ENCODE results near the gene ANO2. TPM values are rescaled to one million over a fixed set of nuclear protein-coding genes. Genes with fewer than 3 reads are reported as not detected.

The ANO2 gene
- total and polyA plus RNA-seq, 2 donors (not counting 3 experiments of a cell fraction or from before 2014, with no cell fraction given), result 15.4 to 65.0 TPM

DNA sequence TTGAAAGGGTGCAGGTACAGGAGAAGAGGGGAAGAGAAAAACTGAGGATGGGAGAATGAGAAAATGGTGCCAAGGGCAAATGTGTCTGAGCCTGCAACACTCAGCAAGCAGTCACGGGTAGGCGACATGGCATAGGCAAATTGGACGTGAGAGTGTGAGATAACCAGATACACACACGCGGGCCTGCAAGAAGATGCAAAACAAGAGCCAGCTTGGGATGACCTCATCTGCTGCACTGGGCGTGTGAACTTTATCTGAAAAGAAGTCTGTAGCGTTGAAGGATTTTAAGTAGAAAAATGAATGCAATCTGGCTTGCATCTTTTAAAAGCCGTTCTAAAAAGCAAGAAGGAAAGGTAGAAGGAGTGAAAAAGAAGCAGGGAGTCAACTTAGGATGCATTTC is 352.7 kb downstream of the ANO2 start:
- TF ChIP-seq POLR2A (IDR thresholded peaks at IDR 0.05; ENCODE audit: low read depth, low read length) (no peak), JUN (IDR thresholded peaks at IDR 0.05; ENCODE audit: borderline replicate concordance, insufficient read depth, insufficient read length, low read depth) (no peak), MYC (IDR thresholded peaks at IDR 0.05; ENCODE audit: low read depth, low read length) (no peak), POLR2AphosphoS5 (IDR thresholded peaks at IDR 0.05; ENCODE audit: insufficient read depth, low read depth, low read length) (no peak), FOS (IDR thresholded peaks at IDR 0.05; ENCODE audit: borderline replicate concordance, insufficient read depth, low read length) (no peak), GATA2 (IDR thresholded peaks at IDR 0.05; ENCODE audit: insufficient read depth, insufficient read length, low read depth, low read length) (no peak), EZH2 (IDR thresholded peaks at IDR 0.05; ENCODE audit: borderline replicate concordance, low read depth, low read length, severe bottlenecking) (no peak)
- TF ChIP-seq, protein P1, sequence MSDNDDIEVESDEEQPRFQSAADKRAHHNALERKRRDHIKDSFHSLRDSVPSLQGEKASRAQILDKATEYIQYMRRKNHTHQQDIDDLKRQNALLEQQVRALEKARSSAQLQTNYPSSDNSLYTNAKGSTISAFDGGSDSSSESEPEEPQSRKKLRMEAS (IDR thresholded peaks at IDR 0.05; ENCODE audit: insufficient read depth, insufficient read length), result no peak
- TF ChIP-seq, protein P2, sequence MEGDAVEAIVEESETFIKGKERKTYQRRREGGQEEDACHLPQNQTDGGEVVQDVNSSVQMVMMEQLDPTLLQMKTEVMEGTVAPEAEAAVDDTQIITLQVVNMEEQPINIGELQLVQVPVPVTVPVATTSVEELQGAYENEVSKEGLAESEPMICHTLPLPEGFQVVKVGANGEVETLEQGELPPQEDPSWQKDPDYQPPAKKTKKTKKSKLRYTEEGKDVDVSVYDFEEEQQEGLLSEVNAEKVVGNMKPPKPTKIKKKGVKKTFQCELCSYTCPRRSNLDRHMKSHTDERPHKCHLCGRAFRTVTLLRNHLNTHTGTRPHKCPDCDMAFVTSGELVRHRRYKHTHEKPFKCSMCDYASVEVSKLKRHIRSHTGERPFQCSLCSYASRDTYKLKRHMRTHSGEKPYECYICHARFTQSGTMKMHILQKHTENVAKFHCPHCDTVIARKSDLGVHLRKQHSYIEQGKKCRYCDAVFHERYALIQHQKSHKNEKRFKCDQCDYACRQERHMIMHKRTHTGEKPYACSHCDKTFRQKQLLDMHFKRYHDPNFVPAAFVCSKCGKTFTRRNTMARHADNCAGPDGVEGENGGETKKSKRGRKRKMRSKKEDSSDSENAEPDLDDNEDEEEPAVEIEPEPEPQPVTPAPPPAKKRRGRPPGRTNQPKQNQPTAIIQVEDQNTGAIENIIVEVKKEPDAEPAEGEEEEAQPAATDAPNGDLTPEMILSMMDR (IDR thresholded peaks at IDR 0.05; ENCODE audit: extremely low read depth in 1 of 2, insufficient read depth in 1 of 2, low read depth in 1 of 2, low read length in 2 of 2), result no peak
- Histone ChIP-seq H4K20me1 (replicated peaks; ENCODE audit: control insufficient read depth, extremely low read depth, insufficient read depth, low read length) (no peaks in the 10 kb centered on the region), H3K4me3 (replicated peaks in 1 of 3; ENCODE audit: insufficient read depth in 1 of 3, low read depth in 1 of 3, low read length in 3 of 3) (no peak overlapping the region), H3K27me3 (ENCODE audit: control insufficient read depth in 2 of 2, insufficient read depth in 2 of 2, low read length in 2 of 2) (no peaks in the 10 kb centered on the region), H3K27ac (ENCODE audit: insufficient read depth, low read depth, low read length) (no peak overlapping the region), H3K79me2 (ENCODE audit: control insufficient read depth, insufficient read depth, low read length) (no peaks in the 10 kb centered on the region), H3K9ac (replicated peaks; ENCODE audit: extremely low read depth, insufficient read depth, low read length) (no peak overlapping the region), H3K9me3 (replicated peaks; ENCODE audit: control insufficient read depth, insufficient read depth, low read length) (no peaks in the 10 kb centered on the region), H3K36me3 (ENCODE audit: control insufficient read depth in 2 of 2, extremely low read depth in 1 of 2, insufficient read depth in 2 of 2, low read length in 2 of 2) (peaks cover 3 to 17% of the 10 kb centered on the region in 2 experiments), H3K4me1 (ENCODE audit: control insufficient read depth, extremely low read depth, insufficient read depth, low read length) (peaks cover 10% of the 10 kb centered on the region), H3K4me2 (ENCODE audit: insufficient read depth, low read length) (no peak overlapping the region), H2AFZ (ENCODE audit: low read depth, low read length) (no peak overlapping the region), H3K9me1 (replicated peaks; ENCODE audit: control insufficient read depth, extremely low read depth, insufficient read depth, low read length) (no peaks in the 10 kb centered on the region)
- CTCF ChIA-PET, result no interaction called here
- BruUV-seq (replicated peaks), result no TSS peak
- intact Hi-C loops (cut with micrococcal nuclease) (no loop called here), dilution Hi-C loops (cut with MboI; ENCODE audit: extremely low pct_ligation_motif_present, low sequenced_read_pairs) (no loop called here)
- no peak for DNase-seq (ENCODE audit: low read depth, low spot score)
- FAIRE-seq, result no peak
- POLR2A ChIA-PET, result no interaction called here
